IPS-NIHi7 (cell line): ENCODE measurements around the gene BRMS1.

Experiments
- DNase-seq: peaks from one replicate; pipeline ENCODE4 v3.0.0; 2012; ENCODE audit warnings: mixed read lengths; ENCODE audit errors: extremely low spot score

The BRMS1 gene

DNA sequence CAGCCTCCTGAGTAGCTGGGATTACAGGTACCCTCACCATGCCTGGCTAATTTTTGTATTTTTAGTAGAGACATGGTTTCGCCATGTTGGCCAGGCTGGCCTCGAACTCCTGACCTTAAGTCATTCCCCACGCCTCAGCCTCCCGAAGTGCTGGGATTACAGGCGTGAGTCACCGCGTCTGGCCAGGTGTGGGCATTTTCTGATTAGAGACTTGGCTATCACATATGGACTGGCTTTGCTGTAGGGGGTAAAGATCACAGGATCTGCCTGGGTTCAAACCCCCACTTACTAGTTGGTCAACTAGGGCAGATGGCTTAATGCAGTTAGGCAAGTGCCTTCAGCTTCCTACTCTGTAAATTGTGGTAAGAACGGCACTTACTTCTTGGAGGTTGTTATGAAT lies 34.6 kb downstream of the BRMS1 start:
- no peak for DNase-seq

DNA sequence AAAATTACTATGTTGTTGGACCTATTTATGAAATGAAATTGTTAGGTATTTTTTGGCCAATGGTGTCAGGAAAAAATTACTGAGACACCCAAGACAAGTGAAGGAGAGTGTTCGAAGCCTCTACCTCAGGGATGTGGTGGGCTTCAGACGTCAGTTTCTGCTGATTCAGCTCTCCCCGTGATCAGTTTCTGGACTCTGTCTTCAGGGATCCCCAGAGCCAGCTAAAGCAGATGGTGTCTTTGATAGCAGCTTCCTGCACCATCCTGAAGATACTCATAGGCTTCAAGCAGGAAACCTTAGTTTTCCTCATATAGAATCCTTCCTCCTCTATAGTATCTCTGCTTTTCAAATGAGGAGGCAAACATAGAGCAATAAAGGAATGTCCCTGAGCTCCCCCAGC lies 35.4 kb downstream of the BRMS1 start:
- DNase-seq: no peak

- no peak for DNase-seq
Observed at GRCh38 chr11:66302656-66303055, 42.2 kb downstream of the BRMS1 start.

DNA sequence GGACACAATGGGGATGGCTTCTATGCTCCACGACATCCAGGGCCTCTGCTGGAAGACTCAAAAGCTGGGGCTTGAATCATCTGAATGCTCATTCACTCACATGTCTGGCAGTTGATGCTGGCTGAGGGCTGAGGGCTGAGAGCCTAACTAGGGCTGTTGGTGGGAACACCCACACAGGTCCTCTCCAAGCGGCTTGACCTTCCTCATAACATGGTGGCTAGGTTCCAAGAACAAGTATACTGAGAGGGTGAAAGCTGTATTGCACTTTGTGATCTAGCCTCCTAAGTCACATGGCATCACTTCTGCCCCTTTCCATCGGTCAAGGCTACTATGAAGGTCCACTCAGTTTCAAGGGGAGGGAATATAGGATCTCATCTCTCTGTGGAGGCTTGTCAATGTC lies 45.7 kb downstream of the BRMS1 start:
- DNase-seq: no peak

GRCh38 chr11:66297610-66298009 lies 47.3 kb downstream of the BRMS1 start:
- no peak for DNase-seq

DNA sequence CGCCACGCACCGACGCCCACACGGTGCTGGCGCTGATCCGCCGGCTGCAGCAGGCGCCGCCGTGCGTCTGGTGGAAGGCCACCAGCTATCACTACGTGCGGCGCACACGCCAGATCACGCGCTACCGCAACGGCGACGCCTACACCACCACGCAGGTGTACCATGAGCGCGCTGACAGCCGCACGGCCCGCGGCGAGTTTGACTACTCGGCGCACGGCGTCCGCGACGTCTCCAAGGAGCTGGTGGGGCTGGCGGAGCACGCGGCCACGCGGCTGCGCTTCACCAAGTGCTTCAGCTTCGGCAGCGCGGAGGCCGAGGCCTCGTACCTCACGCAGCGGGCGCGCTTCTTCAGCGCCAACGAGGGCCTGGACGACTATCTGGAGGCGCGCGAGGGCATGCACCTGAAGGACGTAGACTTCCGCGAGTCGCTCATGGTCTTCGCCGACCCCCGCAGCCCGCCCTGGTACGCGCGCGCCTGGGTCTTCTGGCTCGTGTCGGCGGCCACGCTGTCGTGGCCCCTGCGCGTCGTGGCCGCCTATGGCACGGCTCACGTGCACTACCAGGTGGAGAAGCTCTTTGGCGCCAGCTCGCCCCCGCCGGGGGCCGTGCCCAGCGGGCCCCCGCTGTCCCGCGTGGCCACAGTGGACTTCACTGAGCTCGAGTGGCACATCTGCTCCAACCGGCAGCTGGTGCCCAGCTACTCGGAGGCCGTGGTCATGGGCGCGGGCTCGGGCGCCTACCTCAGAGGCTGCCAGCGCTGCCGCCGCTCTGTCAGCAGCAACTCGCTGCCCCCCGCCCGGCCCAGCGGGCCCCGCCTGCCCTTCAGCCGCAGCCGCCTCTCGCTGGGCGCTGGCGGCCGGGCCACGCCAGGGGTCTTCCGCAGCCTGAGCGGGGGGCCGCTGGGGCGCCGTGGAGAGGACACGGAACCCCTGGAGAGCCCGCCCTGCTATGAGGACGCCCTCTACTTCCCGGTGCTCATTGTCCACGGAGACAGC lies 50.0 kb downstream of the BRMS1 start:
- no peak for DNase-seq

DNA sequence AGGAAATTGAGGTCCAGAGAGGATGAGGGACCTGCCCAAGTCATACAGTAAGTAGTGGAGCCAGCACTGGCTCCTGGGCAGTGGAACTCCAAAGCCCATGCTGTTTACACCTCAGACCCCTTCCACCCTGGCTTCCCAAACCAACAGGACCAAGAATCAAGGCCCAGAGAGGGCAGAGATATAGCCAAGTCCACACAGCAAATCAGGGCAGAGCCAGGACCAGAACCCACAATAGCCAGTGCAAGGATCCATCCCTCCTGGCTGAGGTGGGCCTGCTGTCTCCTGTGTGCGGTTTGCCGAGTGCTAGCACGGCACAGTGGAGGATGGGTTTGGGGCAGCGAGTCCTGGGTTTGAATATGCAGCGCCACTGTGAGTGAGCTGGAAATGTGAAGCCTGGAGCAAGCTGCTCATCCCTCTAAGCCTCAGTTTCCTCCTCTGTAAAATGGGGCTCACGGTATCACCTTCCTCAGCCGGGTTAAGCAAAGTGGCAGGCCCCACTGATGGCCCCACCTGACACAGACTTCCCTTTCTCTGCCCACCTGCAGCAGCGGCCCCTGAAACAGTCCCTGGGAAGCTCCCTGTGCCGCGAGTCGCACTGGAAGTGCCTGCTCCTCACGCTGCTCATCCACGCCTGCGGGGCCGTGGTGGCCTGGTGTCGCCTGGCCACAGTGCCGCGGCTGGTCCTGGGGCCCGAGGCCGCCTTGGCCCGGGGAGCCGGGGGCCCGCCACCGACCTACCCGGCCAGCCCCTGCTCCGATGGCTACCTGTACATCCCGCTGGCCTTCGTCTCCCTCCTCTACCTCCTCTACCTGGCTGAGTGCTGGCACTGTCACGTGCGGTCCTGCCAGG lies 50.9 kb downstream of the BRMS1 start:
- DNase-seq: no peak

DNA sequence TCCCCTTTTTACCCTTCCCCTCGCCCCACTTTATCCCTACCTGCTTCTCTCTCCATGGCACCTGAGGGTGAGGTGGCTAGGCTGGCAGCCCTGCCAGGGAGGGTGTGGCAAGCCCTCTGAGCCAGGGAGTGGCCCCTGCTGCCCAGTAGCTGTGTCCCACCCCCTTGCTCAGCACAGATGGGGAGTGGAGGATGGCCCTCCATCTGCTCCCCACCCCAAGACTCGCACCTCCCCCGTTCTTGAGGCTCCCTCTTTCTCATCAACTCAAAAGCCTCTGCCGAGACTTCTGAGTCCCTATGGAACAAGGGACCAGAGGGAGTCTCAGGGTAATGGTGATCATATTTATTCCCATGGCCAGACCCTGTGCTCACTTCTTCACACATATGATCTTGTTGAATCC lies 51.6 kb downstream of the BRMS1 start:
- no peak for DNase-seq

- no peak for DNase-seq
Observed at GRCh38 chr11:66292543-66293332, 52.2 kb downstream of the BRMS1 start.

DNA sequence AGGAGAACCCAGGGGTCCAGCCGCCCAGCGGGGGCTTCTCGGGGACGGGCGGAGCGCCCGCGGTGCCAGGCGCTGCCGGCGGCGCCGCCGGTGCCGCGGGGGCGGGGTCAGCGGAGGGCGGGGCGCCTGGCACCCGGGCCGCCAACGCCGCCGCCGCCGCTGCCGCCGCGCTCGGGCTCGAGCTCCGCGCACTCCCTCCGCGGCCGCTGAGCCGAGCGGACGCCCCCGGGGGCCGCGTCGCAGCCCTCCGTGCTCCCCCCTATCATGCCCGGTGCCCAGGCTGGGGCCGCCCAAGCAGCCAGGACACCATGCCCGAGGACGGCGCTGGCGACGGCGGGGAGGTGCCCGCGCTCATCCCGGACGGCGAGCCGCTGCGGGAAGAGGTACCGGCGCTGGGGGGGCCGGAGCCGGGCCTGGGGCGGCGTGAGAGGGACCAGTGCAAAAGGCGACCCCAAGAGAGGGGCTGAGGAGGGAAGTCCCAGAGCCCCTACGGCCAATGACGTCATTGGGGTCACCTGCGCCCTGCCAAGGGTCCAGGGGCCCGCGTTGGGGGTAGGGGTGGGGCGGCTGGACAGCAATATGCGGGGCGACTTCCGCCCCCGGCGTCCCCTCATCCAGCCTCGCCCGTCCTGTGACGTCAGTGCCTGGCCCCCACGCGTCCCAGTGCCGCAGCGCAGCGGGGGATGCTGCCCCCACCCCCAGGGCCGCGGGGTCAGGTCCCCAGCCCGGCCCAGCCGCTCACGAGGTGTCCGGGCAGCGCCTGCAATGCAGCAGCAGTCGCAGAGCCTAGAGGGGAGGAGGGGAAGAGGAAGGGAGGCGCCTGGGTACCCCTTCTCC lies 53.0 kb downstream of the BRMS1 start, which contains the start of gene TMEM151A:
Gene TMEM151A, plus strand, starts transcription at position 189 of the 837 bp plus-strand sequence. Its CDS starts 120 bp downstream, at position 309.
- no peak for DNase-seq

DNA sequence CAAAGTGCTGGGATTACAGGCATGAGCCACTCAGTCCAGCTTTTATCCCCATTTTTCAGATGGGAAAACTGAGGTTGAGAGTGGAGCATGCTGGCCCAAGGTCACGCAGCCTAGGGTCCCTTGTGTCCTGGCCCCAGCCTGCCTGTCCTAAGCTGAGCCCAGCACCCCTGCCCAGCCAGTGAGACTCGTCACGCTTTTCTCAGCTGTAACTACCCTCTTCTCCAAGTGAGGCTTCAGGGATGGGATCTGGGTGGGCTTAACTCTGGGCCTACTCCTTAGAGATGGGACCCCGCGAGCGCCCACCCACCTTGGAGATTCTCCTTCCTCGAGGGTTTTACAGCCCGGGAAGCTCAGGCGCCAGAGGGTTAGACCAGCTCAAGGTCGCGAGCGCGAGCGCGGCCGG lies 53.6 kb downstream of the BRMS1 start:
- no peak for DNase-seq

GRCh38 chr11:66290330-66290621 lies 54.6 kb downstream of the BRMS1 start:
- DNase-seq: no peak

GRCh38 chr11:66289548-66290329 lies 55.2 kb downstream of the BRMS1 start:
- peak; percentile 91 for DNase-seq

DNA sequence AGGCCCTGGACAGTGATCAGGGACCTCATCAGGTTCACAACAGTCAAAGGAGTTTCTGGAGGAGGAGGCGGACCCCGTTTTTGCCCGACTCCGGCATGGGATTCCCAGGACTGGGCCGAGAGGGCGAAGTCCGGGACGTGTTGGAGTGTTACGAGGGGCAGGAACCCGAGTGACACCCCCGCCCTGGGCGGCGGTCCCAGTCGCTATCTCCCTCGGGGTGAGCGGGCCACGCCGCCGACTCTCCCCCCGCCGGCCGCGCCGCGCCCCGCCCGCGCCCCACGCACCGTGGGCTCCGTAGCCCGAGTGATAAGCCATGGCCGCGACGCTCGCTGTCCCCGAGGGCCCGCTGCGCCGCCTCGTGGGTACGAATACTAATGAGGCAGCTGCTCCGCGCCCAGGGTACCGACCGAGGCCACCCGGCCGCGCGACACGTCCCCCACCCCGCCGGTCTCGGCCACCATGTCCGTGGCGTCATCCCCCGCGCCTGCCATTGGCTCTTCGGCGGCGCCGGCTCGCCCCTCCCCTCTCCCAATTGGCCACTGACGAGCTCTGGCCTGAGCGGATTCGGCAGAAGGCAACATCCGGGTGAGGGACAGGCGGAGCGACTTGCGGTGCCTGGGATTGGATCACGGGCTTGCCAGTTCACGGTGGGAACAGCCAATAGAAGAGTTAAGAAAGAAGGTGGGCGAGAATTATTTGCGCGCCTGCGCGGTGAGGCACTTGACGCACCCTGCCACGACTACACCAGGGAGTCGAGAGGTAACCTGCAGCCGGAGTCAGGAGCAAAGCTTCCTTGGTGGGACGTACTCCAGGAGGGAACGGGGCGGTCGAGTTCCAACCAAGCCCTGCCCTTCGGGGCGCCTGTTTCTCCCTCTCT lies 56.0 kb downstream of the BRMS1 start, which contains the start of gene YIF1A:
Gene YIF1A, minus strand, starts transcription at position 473 of the 877 bp plus-strand sequence. Its CDS starts 158 bp downstream, at position 315.
- DNase-seq: peak; percentile 100

- DNase-seq: no peak
Observed at GRCh38 chr11:66287889-66288670, 56.8 kb downstream of the BRMS1 start.
